Activated CD8-positive, alpha-beta memory T cell treated with anti-CD3 and anti-CD28 coated beads, Interleukin-2, amount 50 U/mL, for 48 hours (primary cell): ENCODE data around the gene TXK.
A peak's percentile ranks its signal among the peaks of the same experiment; 100 is the strongest.

Experiments used
- DNase-seq: peaks from one replicate; pipeline ENCODE4 v3.0.0-alpha.2; 2020

TXK gene

DNA sequence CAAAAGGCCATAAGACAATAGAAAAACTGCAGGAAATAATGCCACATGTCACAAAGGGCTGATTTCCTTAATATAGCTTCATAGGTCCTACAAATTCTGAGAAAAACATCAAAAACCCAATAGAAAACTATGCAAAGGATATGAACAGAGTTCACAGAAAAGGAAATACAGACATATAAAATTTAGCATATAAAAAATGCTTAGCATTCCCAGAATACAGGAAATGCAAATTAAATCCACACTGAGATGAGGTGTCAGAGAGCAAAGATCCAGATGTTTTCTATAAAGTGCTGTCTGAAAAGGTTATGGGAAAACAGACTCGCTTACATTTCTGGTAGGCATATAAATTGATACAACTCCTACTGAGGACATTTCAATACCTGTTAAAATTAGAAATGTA is 33.8 kb downstream of the TXK start:
- no peak for DNase-seq

DNA sequence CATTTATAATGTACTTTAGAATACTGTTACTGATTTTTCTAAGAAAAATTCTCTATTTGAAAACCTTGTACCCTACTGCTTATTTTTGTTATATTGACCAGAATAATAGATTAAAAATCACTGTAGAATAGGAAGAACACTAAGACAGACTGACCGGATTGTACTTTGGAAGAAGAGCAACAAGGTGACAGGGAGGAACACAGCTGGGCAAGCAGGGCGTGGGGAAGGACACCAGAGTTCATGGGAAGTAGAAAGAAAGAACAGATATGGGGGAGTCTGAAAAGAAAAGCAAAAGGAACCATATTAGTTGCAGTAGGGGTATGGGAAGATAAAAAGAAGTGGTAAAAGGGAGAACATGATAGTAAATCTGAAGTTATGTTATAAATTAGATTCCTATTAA is 38.6 kb downstream of the TXK start:
- DNase-seq: no peak

DNA sequence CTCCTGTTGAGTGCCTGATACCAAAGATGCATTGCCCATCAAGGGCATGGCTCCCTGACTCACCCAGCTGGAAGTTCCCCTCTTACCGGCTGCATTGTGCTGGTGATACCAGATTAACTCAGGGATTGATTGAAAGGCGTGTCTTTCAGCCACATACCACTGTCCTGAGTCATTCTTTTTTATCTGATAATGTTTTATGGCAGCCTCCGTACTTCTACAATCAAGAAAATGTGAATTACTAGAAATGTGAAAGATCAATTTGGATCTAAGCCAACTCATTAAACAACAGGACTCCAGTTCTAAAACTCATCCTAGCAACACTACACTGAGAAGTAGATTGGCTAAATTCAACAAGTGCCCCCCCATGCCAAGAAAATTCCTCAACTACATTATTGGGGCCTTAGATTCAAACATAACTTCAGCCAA is 40.0 kb downstream of the TXK start:
- DNase-seq: peak; percentile 72

DNA sequence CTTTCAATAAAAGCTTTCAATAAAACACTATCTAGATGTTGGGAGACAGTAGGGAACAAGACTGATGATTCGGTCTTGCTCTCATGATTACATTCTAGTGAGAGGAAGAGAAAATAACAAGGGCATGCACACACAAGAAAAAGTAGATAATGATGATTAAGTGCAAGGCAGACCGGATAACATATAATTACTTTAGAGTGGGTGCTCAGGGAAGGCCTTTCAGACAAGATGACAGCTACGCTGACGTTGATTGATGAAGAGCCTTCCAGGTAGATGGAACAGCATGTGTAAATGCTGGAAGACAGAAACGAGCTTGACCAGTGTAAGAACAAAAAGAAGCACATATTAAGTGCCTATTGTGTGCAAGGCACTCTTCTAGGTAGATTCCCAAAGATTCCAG is 43.4 kb downstream of the TXK start:
- no peak for DNase-seq

DNA sequence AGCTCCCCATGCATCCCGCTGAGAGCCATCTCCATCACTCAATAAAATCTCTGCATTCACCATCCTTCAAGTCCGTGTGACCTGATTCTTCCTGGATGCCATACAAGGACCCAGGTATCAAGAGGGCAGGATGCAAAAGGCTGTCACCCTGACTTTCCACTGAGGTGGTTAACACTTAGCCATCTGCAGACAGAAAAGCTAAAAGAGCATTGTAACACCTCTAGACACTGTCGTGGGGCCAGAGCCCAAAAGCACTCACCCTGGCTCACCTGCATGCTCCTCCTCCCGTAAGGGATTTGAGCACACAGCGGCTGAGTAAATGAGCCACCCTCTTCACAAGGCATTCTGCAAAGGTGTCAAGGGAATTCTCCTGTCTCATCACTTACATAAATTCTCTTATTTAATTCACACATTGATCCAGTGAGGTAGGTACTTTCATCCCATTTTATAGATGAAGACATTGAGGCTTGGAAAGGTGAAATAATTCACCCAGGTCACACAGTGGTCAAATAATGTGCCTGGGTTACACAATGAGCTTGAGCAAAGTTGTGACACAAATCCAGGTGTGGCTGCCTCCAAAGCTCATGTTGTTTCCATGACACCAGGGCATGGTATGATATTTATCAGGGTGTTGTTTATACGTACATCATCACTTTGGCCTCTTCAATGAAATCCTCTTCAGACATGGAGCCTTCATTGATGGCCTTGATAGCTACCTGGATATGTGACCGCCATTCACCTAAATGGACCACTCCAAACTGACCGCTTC is 48.0 kb downstream of the TXK start:
- no peak for DNase-seq

DNA sequence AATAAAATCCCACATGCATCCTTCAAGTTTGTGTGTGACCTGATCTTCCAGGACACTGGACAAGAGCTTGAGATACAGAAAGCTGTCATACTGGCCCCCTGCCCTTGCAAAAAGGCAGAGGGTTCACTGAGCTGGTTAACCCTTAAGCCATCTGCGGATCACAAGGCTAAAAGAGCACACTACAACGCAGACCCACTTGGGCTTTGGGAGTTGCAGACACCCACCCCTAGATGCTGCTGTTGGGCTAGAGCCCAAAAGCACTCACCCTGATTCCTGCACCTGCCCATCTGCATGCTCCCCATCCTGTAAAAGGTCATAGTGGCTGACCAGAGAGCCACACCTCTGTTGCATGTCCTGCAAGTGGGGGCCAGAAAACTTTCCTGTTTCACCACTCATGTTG is 51.1 kb downstream of the TXK start:
- no peak for DNase-seq

DNA sequence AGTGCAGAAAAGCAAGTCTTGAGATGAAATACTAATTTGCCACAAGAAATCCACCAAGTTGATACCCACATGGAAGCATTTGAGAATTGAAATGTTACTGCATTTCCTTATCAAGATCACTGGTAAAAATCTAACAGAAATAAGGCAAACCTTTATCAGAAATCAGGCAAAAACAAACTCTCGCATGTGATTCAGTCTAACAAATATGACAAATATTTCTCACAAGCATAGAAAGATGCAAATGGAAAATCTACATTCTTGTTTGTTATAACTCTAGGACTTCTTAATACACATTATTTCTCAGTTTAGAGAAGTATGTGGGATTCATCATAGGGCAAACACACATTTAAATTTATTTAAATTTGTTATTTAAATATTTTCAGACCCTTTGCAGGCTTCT is 52.9 kb downstream of the TXK start:
- no peak for DNase-seq

DNA sequence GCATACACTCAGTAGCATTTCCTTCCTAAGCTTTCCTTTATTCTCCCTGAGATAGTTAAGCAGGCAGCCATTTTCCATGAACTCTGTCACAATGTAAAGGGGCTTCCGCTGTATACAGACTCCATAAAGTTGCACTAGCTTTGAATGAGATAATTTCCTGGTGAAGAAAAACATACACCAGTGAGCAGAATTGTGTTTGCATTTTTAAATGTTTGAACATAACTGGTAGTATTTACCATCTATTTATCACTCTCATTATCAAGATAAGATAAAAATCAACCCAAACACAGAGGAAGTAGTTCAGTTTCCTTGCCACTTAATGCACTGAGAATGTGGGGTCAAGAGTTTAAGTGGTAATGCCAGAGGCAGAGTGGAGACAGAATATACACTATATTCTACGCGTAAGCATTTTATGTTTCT is 54.1 kb downstream of the TXK start:
- DNase-seq: no peak

DNA sequence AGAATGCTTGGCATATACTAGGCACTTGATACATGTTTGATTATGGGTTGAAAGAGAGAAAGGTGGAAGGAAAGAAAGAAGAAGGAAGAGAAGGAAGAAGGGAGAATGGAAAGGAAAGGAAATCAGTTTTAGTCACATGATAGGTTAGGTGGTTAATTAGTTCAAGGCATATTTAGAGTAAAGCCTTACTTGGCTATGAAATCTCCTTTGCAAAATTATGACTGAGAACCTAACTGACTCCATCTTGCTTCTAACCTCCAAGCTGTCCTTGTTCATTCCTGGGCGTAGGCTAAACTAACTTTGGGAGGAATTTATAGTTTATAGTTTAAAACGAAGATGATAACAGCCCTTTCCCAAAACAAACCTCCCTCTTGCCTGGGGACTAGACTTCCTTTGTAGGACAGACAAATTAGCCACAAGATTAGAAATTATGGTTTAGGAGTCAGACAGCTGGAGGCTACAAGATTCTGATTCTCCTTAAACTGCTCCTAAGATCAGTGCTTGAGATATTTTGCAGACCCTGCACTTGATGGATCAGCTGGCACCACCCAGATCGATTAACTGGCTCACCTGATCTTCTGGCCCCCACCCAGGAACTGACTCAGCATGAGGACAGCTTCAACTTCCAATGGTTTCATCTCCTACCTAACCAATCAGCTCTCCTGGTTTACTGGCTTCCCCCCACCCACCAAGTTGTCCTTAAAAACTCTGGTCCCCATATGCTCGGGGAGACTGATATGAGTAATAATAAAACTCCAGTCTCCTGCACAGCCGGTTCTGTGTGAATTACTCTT is 55.0 kb downstream of the TXK start:
- no peak for DNase-seq

DNA sequence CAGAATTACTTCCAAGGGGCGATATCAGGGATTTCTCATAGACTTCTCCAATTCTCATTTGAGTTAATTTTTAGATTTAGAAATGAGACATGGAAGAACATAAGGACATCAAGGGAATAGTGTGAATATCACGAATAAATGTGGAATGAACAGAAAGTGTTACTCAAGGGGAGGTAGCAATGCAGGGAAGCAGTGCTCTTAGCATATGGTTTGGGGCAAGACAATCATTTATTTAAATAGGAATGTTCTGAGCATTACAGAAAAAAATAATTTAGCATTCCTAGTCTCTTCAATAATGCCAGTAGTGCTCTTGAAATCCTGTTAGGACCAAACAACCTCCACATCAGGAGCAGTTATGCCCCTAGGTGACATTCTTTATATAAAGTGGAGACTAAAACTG is 55.6 kb downstream of the TXK start:
- no peak for DNase-seq

DNA sequence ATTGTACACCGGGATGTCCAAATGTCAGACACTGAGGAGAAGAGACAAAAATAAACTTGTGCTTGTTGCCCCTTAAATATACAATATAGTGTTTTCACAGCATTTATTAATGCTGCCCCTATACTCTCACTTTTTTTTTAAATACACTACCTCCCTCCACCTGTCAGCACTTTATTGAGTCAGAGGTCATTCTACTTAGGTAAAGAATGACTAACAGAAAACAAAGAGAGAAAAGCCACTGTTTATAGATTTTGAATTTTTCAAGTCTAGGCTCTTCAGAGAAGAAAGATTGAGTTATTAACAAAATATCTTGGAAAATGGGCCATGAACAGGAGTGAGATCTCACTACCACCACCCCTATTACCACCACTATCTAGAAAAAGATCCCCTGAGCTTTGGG is 59.4 kb downstream of the TXK start:
- DNase-seq: no peak

DNA sequence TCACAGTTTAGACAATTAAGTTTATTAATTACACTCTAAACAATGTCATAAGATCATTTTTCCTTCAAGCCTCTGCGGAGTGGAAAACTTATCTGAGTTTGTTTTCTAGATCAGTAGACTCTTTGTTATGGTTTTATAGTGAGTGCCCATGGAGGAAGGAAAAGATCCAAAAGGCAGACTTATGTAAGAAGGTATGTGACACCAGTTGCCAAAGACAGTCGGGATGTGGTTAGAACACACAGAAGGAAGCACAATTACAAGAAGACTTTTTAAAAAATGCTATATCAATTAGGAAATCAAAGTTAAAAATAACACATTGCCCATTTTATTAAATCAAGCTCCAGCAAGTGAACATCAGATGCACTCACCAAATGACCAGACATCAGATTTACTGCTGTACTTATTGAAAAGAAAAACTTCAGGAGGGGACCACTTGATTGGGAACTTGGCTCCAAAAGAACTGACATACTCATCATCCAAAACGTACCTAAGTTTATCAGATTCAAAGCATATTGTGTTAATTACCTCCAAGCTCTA is 60.4 kb downstream of the TXK start:
- no peak for DNase-seq

DNA sequence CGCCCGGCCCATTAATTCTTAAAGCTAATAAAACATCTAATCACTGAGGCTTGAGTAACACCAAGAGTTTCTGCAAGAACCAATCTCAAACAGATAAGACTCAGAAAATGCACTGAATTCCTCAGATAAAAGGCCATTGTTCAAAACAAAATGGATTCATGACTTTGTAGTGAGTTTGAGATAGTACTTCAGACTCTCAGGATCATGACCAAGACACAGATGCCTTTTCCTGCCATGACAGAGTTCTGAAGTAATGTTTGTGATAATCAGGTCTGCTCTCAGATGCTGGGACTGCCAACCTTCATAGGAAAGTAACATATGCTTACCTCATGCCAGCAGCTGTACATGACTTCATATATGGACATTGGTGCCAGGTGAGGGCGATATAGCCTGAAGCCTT is 62.9 kb downstream of the TXK start:
- no peak for DNase-seq

DNA sequence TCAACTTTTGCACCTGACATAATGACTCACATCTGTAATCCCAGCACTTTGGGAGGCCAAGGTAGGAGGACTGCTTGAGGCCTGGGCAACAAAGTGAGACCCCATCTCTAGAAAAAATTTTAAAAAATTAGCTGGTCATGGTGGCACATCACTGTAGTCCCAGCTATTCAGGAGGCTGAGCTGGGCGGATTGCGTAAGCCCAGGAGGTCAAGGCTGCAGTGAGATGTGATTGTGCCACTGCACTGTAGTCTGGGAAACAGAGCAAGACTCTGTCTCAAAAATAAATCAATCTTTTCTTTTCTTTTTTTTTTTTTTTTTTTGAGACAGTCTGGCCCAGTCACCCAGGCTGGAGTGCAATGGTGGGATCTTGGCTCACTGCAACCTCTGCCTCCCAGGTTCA is 65.0 kb downstream of the TXK start:
- no peak for DNase-seq

DNA sequence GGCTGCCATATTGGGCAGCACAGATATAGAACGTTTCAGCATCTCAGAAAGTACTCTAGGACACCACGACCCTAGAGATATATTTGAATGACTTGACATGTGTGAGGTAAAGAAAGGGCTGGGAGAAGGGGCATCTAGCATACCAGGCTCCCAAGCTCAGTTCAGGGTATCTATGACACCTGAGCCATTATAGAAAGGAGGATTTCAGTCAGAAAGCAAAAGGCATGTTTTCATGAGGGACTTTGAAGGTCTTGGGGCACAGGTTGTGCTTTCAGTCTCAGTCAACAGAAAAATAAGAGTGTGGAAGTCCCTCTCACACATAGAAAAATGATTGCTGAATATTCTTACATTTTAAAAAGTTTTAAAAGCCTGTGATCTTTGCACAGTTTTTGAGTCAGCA is 65.9 kb downstream of the TXK start:
- DNase-seq: no peak

DNA sequence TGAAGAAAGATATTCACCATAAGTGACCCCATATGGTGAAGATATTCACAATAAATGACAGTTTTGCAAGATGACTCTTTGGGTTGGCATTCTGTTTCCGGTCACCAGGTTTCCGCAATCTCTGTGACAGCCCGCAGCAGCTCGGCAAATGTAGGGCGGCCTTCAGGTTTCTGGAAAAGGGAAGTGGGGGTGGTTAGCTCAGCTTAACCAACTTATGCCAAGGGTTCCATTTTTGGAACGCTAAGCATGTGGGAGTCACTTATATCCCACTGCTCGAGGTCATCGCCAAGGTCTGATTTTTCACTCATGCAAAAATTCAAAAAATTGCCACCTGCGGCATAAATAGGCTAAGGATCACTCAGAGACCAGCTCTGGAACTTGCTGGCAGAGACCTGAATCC is 66.5 kb downstream of the TXK start:
- no peak for DNase-seq

DNA sequence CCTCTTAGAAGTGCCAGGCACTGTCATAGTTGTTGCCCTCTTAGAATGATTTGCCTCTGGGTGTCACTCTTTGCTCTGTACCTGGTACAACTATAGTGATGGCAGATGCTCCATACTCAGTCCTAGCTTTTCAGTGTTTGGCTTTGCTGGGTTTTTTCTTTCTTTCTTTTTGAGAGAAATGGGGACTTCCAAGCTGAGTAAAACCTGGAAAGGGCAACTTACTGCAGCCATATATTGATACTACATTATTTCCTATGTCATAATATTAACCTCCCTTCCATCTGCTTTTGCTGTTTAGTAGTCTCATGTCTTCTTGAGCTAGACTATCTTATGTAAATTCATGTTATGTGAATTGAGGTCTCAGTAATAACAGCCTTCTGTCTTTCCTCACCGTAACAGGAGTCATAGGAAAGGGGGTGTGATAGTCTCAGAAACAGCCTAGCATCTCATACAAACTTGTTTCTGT is 68.4 kb downstream of the TXK start:
- DNase-seq: no peak

DNA sequence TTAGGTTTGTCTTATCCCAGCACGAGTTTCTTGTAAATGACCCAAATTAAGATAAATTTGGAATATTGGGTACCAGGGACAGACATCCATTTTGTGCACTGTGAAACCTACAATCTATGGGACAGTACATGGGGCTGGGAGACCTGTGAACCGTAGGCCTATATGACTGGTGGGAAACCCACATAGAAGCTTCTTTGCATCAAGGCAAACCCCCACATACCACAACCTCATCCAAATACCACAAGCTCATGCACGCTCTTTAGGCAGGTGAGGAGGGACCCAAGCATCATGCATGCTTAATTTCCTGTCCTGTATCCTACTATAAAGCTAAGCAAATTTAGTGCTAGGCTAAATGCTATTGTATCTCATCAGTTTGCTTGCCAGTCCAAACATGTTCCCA is 69.7 kb downstream of the TXK start:
- no peak for DNase-seq

DNA sequence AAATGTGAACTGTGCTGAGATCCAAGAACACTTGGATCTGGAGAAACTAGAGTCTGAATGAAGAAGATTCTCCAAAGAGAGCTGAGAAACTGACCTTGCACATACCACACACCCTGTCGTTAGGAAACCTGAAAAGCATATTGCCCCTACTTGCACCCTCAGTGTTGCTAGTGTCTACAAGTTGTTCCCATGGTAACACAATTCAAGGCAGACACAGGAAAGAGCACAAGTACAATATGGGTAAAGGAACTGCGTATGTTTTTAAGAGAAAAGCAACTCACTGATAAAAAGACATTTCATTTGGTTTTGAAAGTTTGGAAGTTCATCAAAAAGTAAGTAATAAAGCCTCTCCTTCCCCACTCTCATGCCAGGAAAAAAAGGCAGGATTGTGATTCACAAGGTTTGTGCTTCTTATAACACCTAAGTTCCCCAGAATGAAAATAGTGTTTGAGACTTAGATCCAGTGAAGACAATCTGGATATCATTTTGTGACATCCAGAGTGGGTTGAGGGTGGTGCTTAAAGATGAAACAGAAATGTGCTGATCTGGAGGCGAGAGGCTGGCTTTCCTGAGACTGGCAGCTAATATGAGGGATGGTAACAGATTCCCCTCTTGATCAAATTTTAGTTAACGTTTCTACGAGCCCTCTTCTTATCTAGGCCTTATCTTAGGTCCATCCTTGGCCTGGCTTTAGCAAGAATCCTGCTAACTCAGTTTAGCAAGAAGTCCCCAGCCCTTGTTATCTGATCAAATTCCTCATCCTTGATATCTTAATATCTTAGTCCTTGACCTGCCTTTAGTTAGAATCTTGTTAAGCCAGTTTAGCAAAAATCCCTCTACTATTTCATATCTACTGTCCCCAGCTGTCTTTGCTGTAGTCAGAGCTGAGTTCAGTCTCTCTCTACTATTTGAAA is 75.2 kb downstream of the TXK start:
- DNase-seq: no peak

DNA sequence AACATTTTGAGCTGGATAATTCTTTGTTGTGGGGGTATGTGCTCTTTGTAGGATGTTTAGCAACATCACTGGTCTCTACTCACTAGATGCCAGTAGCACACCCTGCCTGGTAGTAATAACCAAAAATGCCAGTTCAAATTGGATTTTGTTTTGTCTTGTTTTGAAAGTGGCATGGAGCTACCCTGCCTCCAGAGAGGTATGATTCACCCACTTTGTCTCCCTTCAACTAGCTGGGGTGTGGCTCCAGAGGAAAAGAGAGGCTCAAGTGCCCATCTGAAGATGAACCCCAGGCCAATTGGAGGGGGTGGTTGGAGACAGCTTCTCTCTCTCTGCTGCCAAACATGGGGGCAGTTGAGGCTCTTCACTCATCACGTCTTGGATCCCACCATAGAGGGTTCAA is 83.0 kb downstream of the TXK start:
- no peak for DNase-seq

DNA sequence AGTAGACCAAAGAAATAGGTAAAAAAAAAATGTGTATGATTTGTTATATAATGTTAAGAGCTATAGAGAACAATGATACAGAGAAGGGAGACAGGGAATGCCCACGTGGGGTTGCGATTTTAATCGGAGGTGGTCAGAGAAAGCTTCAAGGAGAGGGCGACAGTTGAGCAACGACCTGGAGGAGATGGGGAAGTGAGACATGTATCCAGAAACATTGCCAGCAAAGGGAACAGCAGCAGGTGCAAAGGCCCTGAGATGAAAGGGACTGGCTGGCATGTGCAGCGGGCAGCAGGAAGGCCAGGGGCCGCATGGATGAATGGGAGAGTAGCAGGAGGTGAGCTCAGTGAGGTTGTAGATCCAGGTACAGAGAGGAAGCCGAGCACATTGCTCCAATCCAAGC is 84.6 kb downstream of the TXK start:
- no peak for DNase-seq

DNA sequence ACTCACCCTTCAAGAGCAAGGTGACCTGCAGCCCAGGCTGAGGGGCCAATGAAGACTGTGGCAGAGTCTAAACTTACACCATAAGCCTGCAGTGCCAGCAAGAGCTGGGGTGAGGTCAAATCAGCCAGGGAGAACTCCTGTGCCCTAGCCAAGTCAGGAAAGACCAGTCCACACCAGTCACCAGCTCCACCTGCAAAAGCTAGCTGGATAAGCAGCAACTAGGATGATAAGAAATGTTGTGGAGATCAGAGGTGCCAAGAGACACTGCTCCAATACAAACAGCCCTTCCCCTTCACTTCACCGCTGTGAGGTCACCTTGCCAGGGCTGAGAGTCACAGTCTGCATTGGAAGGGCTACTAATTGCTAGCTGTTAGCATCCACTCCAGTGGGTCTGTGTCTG is 86.2 kb downstream of the TXK start:
- DNase-seq: no peak

DNA sequence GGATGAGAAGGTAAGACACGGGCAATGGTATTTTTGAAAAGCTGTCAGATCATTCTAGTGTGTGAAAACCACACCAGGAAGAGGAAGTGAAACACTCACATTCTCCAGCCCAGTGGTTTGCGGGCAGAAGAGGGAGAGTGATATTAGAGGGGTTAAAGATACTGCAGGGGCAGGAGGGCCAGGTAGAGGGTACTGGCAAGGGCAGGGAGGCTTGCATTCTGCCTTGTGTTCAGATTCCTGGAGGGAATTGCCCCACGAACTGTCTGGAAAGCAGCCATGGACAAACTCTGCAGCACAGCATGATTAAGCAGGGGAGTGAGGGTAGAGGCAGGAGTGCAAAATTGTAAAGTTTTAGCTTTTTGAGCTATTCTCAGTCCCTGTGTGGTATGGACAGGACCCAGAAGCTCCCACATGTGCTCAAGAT is 86.6 kb downstream of the TXK start:
- peak; percentile 87 for DNase-seq
